ENCODE data around the gene SLC22A23. TPM values are rescaled to one million over a fixed set of nuclear protein-coding genes. Genes with fewer than 3 reads are reported as not detected.
A peak's percentile ranks its signal among the peaks of the same experiment; 100 is the strongest.

The SLC22A23 gene
- total RNA-seq, 1 donor from 2014 or later: 102 TPM

DNA sequence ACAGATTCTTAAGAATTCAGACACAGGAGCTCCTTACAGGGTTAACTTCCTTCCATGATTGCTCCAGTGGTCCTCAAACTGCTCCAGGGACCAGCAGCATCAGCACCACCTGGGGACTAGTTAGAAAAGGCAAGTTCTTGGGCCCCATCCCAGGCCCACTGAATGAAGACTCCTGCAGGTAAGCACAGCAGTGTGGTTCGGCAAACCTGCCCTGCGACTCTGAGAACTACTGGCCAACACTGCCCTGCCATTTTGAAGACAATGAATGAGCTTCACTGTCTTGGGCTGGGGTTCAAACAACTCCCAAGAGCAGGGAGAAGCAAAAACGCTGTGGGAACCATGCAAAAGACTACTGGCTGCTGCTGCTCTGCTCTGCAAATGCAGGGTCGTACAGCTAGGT, 39.4 kb downstream of the SLC22A23 start:
- TF ChIP-seq CTCF (IDR thresholded peaks at IDR 0.05; ENCODE audit: partially characterized antibody, unreplicated experiment): no peak
- no peak for DNase-seq
- Mint-ChIP-seq H3K27me3 (ENCODE audit: unreplicated experiment) (peaks cover 2% of the 10 kb centered on the region), H3K9me3 (ENCODE audit: unreplicated experiment) (peaks cover 3% of the 10 kb centered on the region), H3K4me3 (ENCODE audit: unreplicated experiment) (no peak overlapping the region), H3K27ac (ENCODE audit: unreplicated experiment) (no peak overlapping the region), H3K4me1 (ENCODE audit: low read depth, unreplicated experiment) (peaks cover 56% of the 10 kb centered on the region), H3K36me3 (ENCODE audit: unreplicated experiment) (peaks cover 6% of the 10 kb centered on the region)

DNA sequence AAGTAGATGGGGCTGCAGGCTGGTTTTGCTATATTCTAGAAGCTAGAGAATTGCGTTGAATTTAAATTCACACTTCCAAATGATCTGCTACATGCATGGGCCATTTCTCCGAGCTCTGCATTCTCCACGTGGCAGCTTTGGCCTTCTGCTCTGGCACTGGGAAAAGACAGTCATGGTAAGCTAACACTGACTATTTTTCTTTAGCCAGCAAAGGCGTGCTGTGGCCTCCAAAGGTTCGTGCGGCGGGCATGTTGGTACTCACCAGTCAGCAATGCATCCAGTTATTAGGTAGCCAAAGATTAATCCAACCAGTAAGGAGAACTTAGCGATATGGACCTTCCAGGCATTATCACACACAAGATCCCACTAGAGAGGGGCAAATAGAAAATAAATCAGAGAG, 41.4 kb downstream of the SLC22A23 start:
- DNase-seq: no peak
- H3K27ac Mint-ChIP-seq (ENCODE audit: unreplicated experiment): no peak overlapping the region
- peaks cover 57% of the 10 kb centered on the region for H3K4me1 Mint-ChIP-seq (ENCODE audit: low read depth, unreplicated experiment)
- H3K27me3 Mint-ChIP-seq (ENCODE audit: unreplicated experiment): peaks cover 2% of the 10 kb centered on the region
- H3K4me3 Mint-ChIP-seq (ENCODE audit: unreplicated experiment): peak overlapping the region; percentile 4
- TF ChIP-seq CTCF (IDR thresholded peaks at IDR 0.05; ENCODE audit: partially characterized antibody, unreplicated experiment): no peak
- H3K9me3 Mint-ChIP-seq (ENCODE audit: unreplicated experiment): peaks cover 3% of the 10 kb centered on the region
- peaks cover 7% of the 10 kb centered on the region for H3K36me3 Mint-ChIP-seq (ENCODE audit: unreplicated experiment)

- no peak for TF ChIP-seq CTCF (IDR thresholded peaks at IDR 0.05; ENCODE audit: partially characterized antibody, unreplicated experiment)
- H3K4me1 Mint-ChIP-seq (ENCODE audit: low read depth, unreplicated experiment): peaks cover 57% of the 10 kb centered on the region
- no peak for DNase-seq
- H3K36me3 Mint-ChIP-seq (ENCODE audit: unreplicated experiment): peaks cover 7% of the 10 kb centered on the region
- H3K9me3 Mint-ChIP-seq (ENCODE audit: unreplicated experiment): peaks cover 3% of the 10 kb centered on the region
- H3K27ac Mint-ChIP-seq (ENCODE audit: unreplicated experiment): peak overlapping the region; percentile 34
- peaks cover 2% of the 10 kb centered on the region for H3K27me3 Mint-ChIP-seq (ENCODE audit: unreplicated experiment)
- peak overlapping the region; percentile 18 for H3K4me3 Mint-ChIP-seq (ENCODE audit: unreplicated experiment)
Measured at GRCh38 chr6:3415082-3415453, 41.8 kb downstream of the SLC22A23 start.

DNA sequence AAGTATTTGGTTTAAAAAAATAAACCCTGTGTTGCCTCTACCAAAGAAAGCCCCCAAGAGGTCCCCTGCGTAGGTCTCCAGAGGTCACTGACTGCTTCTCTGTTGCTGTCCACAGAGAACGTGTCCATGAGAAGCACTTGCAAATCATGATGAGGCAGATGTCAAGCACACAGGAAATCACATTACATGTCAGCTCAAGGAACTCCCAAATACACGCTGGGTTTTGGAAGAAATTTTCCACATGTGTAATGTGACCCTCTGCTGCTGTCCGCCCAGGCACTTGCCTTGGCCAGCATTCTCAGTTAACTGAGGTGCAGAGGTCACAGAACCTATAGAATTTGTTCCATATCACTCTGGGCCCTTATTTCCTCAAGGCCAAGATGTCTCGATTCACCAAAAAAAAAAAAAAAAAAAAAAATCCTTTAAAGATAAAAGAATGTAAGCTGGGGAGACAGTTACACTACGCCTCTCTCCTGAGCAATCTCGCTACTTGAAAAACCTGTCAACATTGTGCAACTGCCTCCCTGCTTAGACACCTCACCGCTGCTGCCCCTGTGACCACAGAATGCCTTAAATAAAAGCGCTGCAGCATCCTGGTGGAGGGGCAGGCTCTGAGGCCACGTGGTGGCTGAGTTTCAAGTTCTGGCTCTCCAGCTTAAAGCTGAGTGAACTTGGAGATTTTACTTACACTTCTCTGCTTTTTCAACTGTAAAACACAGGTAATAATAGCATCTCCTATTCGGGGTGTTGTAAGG, 42.3 kb downstream of the SLC22A23 start:
- no peak for DNase-seq
- H3K27me3 Mint-ChIP-seq (ENCODE audit: unreplicated experiment): peaks cover 4% of the 10 kb centered on the region
- H3K9me3 Mint-ChIP-seq (ENCODE audit: unreplicated experiment): peaks cover 2% of the 10 kb centered on the region
- H3K4me1 Mint-ChIP-seq (ENCODE audit: low read depth, unreplicated experiment): peaks cover 53% of the 10 kb centered on the region
- TF ChIP-seq CTCF (IDR thresholded peaks at IDR 0.05; ENCODE audit: partially characterized antibody, unreplicated experiment): no peak
- H3K4me3 Mint-ChIP-seq (ENCODE audit: unreplicated experiment): peak overlapping the region; percentile 18
- H3K36me3 Mint-ChIP-seq (ENCODE audit: unreplicated experiment): peaks cover 7% of the 10 kb centered on the region
- H3K27ac Mint-ChIP-seq (ENCODE audit: unreplicated experiment): peak overlapping the region; percentile 34

GRCh38 chr6:3413592-3413991, 43.3 kb downstream of the SLC22A23 start:
- H3K36me3 Mint-ChIP-seq (ENCODE audit: unreplicated experiment): peaks cover 7% of the 10 kb centered on the region
- DNase-seq: no peak
- TF ChIP-seq CTCF (IDR thresholded peaks at IDR 0.05; ENCODE audit: partially characterized antibody, unreplicated experiment): no peak
- H3K9me3 Mint-ChIP-seq (ENCODE audit: unreplicated experiment): peaks cover 2% of the 10 kb centered on the region
- peaks cover 4% of the 10 kb centered on the region for H3K27me3 Mint-ChIP-seq (ENCODE audit: unreplicated experiment)
- peaks cover 56% of the 10 kb centered on the region for H3K4me1 Mint-ChIP-seq (ENCODE audit: low read depth, unreplicated experiment)
- H3K4me3 Mint-ChIP-seq (ENCODE audit: unreplicated experiment): no peak overlapping the region
- no peak overlapping the region for H3K27ac Mint-ChIP-seq (ENCODE audit: unreplicated experiment)

All from glutamatergic neuron (in vitro differentiated cells).